K562 (cell line): ENCODE results near the gene CEP95. TPM values are rescaled to one million over a fixed set of nuclear protein-coding genes. Genes with fewer than 3 reads are reported as not detected.

ENCODE experiments used
- ATAC-seq: fragments of 200-7000 bp; cut with Tn5 transposase; 3 replicates; pipeline ENCODE4 v1.9.1; 2020; ENCODE audit warnings: moderate library complexity
- BruUV-seq: library from RNA; stranded (reverse); fragments of 400-500 nt; replicated peaks from 2 replicates; lab custom pipeline; 2021; lab: Mats Ljungman, UMichigan
- CTCF ChIA-PET: fragments of 300-600 bp; formaldehyde crosslinking; extraction: SDS; loops from one replicate; lab custom pipeline; 2021; ENCODE audit warnings: low intra/inter-chr PET ratio; lab: Yijun Ruan, JAX
- POLR2A ChIA-PET: fragments of 300-600, 350-650 bp; sonication (Branson Sonifier 250); formaldehyde crosslinking; extraction: SDS; loops from one replicate; lab custom pipeline; 2021; ENCODE audit warnings: antibody characterized with exemption, inconsistent platforms; lab: Yijun Ruan, JAX
- DNase-seq, 4 experiments: peaks; one replicate each; pipeline versions ENCODE4 v3.0.0 to v3.0.0-alpha.2; 2011 to 2018; ENCODE audit warnings: low spot score in 3 of 4, mixed read lengths in 3 of 4; ENCODE audit errors: extremely low read depth in 1 of 4
- FAIRE-seq: peaks from 2 replicates; lab custom pipeline; 2011; peaks lifted over from hg19 to GRCh38; lab: Jason Lieb, UNC
- H2AFZ ChIP-seq: 2 replicates; pipeline ENCODE4 v1.6.0; 2011; ENCODE audit warnings: low read depth, low read length, control low read depth, inconsistent platforms
- H3K27ac ChIP-seq: fragments of 200-600 bp; 3 replicates; pipeline ENCODE4 v1.8.0; 2011; ENCODE audit warnings: low read depth, mild to moderate bottlenecking, control low read depth, inconsistent platforms, low read length, moderate library complexity, mixed read lengths; ENCODE audit errors: extremely low read depth
- H3K27me3 ChIP-seq, 2 experiments: fragments of 300-600 bp in 1 of 2; 2 replicates in 1 of 2; 3 replicates in 1 of 2; pipeline versions ENCODE4 v1.6.0 to v1.8.0; 2011; ENCODE audit warnings: inconsistent platforms in 2 of 2, low read length in 2 of 2, mild to moderate bottlenecking in 1 of 2, mixed read lengths in 1 of 2, moderate library complexity in 1 of 2; ENCODE audit not compliant: control insufficient read depth in 2 of 2, insufficient read depth in 2 of 2
- H3K36me3 ChIP-seq: fragments of 300-600 bp; 3 replicates; pipeline ENCODE4 v1.8.0; 2011; ENCODE audit warnings: mild to moderate bottlenecking, low read length, inconsistent platforms; ENCODE audit not compliant: control insufficient read depth, insufficient read depth
- H3K4me1 ChIP-seq, 2 experiments: fragments of 200-600 bp in 1 of 2; replicated peaks in 1 of 2; 2 replicates in 1 of 2; 3 replicates in 1 of 2; pipeline versions ENCODE4 v1.5.1 to v1.8.0; 2011; ENCODE audit warnings: inconsistent platforms in 2 of 2, low read length in 2 of 2, mild to moderate bottlenecking in 1 of 2, mixed read lengths in 1 of 2, moderate library complexity in 1 of 2; ENCODE audit not compliant: control insufficient read depth in 2 of 2, insufficient read depth in 2 of 2
- H3K4me2 ChIP-seq: 2 replicates; pipeline ENCODE4 v1.6.1; 2011; ENCODE audit warnings: low read length, control low read depth, inconsistent platforms, mixed read lengths; ENCODE audit not compliant: insufficient read depth
- H3K4me3 ChIP-seq: fragments of 200-600 bp; sonication (generic), shearing (Covaris generic); 2 replicates; pipeline ENCODE4 v1.5.1; 2016; ENCODE audit warnings: control low read depth, inconsistent platforms
- H3K79me2 ChIP-seq: fragments of 200-600 bp; 3 replicates; pipeline ENCODE4 v1.8.0; 2011; ENCODE audit warnings: low read length, inconsistent platforms; ENCODE audit not compliant: control insufficient read depth, insufficient read depth
- H3K9ac ChIP-seq, 2 experiments: 2 replicates each; pipeline versions ENCODE4 v1.6.0 to v1.6.1; 2011; ENCODE audit warnings: low read depth in 2 of 2, low read length in 2 of 2, control low read depth in 1 of 2, inconsistent platforms in 1 of 2, mild to moderate bottlenecking in 1 of 2, mixed read lengths in 1 of 2; ENCODE audit not compliant: insufficient read depth in 1 of 2
- H3K9me1 ChIP-seq: one replicate; pipeline ENCODE4 v1.6.0; 2011; ENCODE audit warnings: inconsistent platforms, mild to moderate bottlenecking, low read length, moderate library complexity; ENCODE audit not compliant: control insufficient read depth, insufficient read depth
- H3K9me3 ChIP-seq: replicated peaks from 2 replicates; pipeline ENCODE4 v1.5.1; 2011; ENCODE audit warnings: low read depth, low read length, inconsistent platforms; ENCODE audit not compliant: control insufficient read depth, insufficient read depth
- H4K20me1 ChIP-seq: replicated peaks from 2 replicates; pipeline ENCODE4 v1.6.1; 2011; ENCODE audit warnings: low read length, inconsistent platforms, mixed read lengths; ENCODE audit not compliant: control insufficient read depth, insufficient read depth
- HOMEZ ChIP-seq: fragments of 250-450 bp; sonication (Bioruptor Pico); IDR thresholded peaks from 2 replicates; pipeline ENCODE4 v1.4.0; 2020; ENCODE audit warnings: mild to moderate bottlenecking, moderate library complexity
- MYNN ChIP-seq, 2 experiments: sonication (generic); formaldehyde crosslinking in 1 of 2; IDR thresholded peaks; 2 replicates each; pipeline versions ENCODE4 v1.5.0 to v1.6.1; 2016 to 2020; ENCODE audit warnings: antibody characterized with exemption in 1 of 2, missing genetic modification reagents in 1 of 2
- NFXL1 ChIP-seq: fragments of 450-650 bp; formaldehyde crosslinking; IDR thresholded peaks from 2 replicates; pipeline ENCODE4 v1.4.0; 2021; ENCODE audit warnings: mild to moderate bottlenecking
- POLR2AphosphoS5 ChIP-seq: IDR thresholded peaks from 2 replicates; pipeline ENCODE4 v1.6.1; 2011; ENCODE audit warnings: mild to moderate bottlenecking, low read depth, low read length, moderate library complexity; ENCODE audit not compliant: control insufficient read depth, insufficient read depth
- PRMT5 ChIP-seq: sonication (generic); formaldehyde crosslinking; IDR thresholded peaks from 2 replicates; pipeline ENCODE4 v1.5.0; 2020; ENCODE audit warnings: missing genetic modification reagents
- SNAPC5 ChIP-seq: fragments of 250-450 bp; sonication (Bioruptor Pico); IDR thresholded peaks from 2 replicates; pipeline ENCODE4 v1.8.0; 2021; ENCODE audit warnings: moderate library complexity, mild to moderate bottlenecking, inconsistent platforms
- ZFP91 ChIP-seq: sonication (generic); formaldehyde crosslinking; IDR thresholded peaks from 2 replicates; pipeline ENCODE4 v1.8.0; 2022; ENCODE audit warnings: mild to moderate bottlenecking, missing genetic modification reagents
- ZHX1 ChIP-seq: fragments of 150-350 bp; conservative IDR thresholded peaks from 2 replicates; pipeline ENCODE4 v1.6.1; 2014; ENCODE audit warnings: low read length
- ZNF24 ChIP-seq: fragments of 450-650 bp; IDR thresholded peaks from 2 replicates; pipeline ENCODE4 v1.6.1; 2016
- ZNF586 ChIP-seq: fragments of 450-650 bp; formaldehyde crosslinking; conservative IDR thresholded peaks from 2 replicates; pipeline ENCODE4 v1.4.0; 2020; ENCODE audit warnings: mild to moderate bottlenecking, moderate library complexity
- WGBS: fragments of 100-300 bp; shearing (Covaris generic); methylation state at CpG from one replicate; pipeline ENCODE4 v1.1.6; 2016; ENCODE audit warnings: low coverage, mixed read lengths; ENCODE audit not compliant: insufficient coverage; ENCODE audit errors: missing lambda C conversion rate; 5-methylcytosine and 5-hydroxymethylcytosine counted together
- in situ Hi-C: fragments of 300-500 bp; cut with MboI; formaldehyde crosslinking; loops from 4 replicates; pipeline ENCODE4 v1.15.0; 2018; ENCODE audit warnings: inconsistent platforms, mixed read lengths
- intact Hi-C: fragments of 100-400 bp; cut with micrococcal nuclease; formaldehyde crosslinking; loops from 2 replicates; pipeline ENCODE4 v1.14.2; 2022
- polyA plus RNA-seq, 8 experiments: library from polyadenylated mRNA; depleted of rRNA in 4 of 8; stranded (reverse) in 5 of 8; unstranded in 3 of 8; fragments of >200 nt; fragmentation: Nextera tagmentation in 2 of 8; fragmentation: Illumina TruSeq in 1 of 8; extraction: Ambion mirVana in 2 of 8; extraction: Trizol in 1 of 8; gene quantifications; 2 replicates each; pipeline versions ENCODE4 v1.2.1 to v1.2.3, GENCODE V29; 2011 to 2014; ENCODE audit warnings: inconsistent platforms in 1 of 8, missing spikeins in 1 of 8
- total RNA-seq, 7 experiments: library from RNA; depleted of rRNA in 6 of 7; stranded (reverse); fragments of >200 nt in 6 of 7; fragmentation: Illumina TruSeq in 2 of 7; extraction: Trizol in 2 of 7; gene quantifications; 2 replicates each; pipeline versions ENCODE4 v1.2.1 to v1.2.3, GENCODE V29; 2011 to 2021; ENCODE audit warnings: low replicate concordance in 1 of 7

CEP95 gene
- total and polyA plus RNA-seq, 9 of the 15 experiments (the other 6 are each of a cell fraction or from before 2014, with no cell fraction given) = 26.7 to 80.7 (median 56.9) TPM

GRCh38 chr17:64551461-64551860, 44.7 kb downstream of the CEP95 start:
- ChIA-PET CTCF (no interaction called here), POLR2A (no interaction called here)
- Histone ChIP-seq H3K36me3 (peaks cover 32% of the 10 kb centered on the region), H3K4me2 (no peak overlapping the region), H3K27me3 (no peaks in the 10 kb centered on the region), H3K9me3 (no peaks in the 10 kb centered on the region), H3K9me1 (no peaks in the 10 kb centered on the region), H3K79me2 (no peaks in the 10 kb centered on the region), H3K4me3 (no peak overlapping the region), H3K4me1 (peaks cover 6 to 14% of the 10 kb centered on the region in 2 experiments; a peak in 4 of 5 replicates), H4K20me1 (no peaks in the 10 kb centered on the region), H3K27ac (no peak overlapping the region), H2AFZ (no peak overlapping the region), H3K9ac (no peak overlapping the region)
- ATAC-seq (no peak), DNase-seq (no peak), FAIRE-seq (no peak)
- intact Hi-C loops = no loop called here
- BruUV-seq = no TSS peak
- 87% methylated on average over 5 of the region's 5 CpGs for WGBS
- in situ Hi-C loops = no loop called here
- TF ChIP-seq SNAPC5 (CRISPR knock-in tag) (no peak), ZNF24 (no peak), NFXL1 (CRISPR knock-in tag) (no peak), PRMT5 (CRISPR knock-in tag) (no peak), ZFP91 (CRISPR knock-in tag) (no peak), ZNF586 (no peak), HOMEZ (CRISPR knock-in tag) (no peak), ZHX1 (no peak), MYNN (IDR thresholded peaks at IDR 0.05) (no peak), MYNN (CRISPR knock-in tag; IDR thresholded peaks at IDR 0.05) (no peak), POLR2AphosphoS5 (no peak)
